HG03045 (cell line): Measurements from ENCODE around the gene RHEBL1.
A peak's percentile ranks its signal among the peaks of the same experiment; 100 is the strongest.
"Not testable (repeated sequence)": the region's sequence is repeated elsewhere in the genome, so short reads cannot be mapped to it uniquely, and the experiment has no call there.

Experiments used
- ATAC-seq: cut with Tn5 transposase; IDR thresholded peaks from one replicate; pipeline ENCODE4 v1.9.1; 2021; ENCODE audit warnings: mild to moderate bottlenecking, moderate library complexity; ENCODE audit not compliant: unreplicated experiment

Gene RHEBL1

GRCh38 chr12:49089821-49090773, 20.3 kb upstream of the RHEBL1 start:
- no peak for ATAC-seq

GRCh38 chr12:49088932-49089330, 19.2 kb upstream of the RHEBL1 start:
- ATAC-seq: no peak

DNA sequence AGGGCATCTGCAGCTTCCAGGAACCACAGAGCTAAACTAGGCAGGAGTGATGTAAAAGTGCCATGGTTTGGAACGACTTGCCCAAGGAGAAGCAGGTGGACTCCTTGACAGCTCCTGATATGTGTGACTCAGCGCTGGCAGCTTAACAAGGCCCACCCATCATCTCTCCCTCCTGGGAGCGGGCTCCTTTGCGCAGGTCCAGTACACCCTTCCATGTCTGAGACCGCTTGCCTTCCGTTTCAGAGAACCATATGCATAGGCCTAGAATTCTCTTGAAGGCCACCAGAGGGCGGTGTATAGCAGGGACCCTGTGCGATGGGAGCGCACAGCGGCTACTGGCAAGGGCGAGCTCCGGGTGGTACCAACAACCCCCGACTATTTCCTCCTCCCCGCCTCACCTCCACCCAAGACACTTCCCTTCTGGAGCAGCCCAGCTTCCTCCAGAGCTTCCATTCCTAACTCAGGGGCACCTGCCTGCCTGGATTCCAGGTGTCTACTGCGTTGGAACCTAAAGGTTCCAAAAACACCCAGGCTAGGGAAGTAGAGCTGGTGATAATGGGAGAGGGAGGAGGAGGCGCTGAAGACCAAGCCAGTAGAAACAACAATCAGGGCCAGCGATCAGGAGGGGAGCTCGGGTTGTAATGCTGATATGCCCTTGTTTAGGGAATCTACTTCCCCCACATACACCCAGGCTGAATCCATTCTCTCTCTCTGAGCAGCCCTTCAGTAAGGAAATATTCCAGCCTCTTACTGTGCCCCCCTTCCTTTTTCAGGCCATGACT, 18.6 kb upstream of the RHEBL1 start:
- peak; percentile 87 for ATAC-seq

DNA sequence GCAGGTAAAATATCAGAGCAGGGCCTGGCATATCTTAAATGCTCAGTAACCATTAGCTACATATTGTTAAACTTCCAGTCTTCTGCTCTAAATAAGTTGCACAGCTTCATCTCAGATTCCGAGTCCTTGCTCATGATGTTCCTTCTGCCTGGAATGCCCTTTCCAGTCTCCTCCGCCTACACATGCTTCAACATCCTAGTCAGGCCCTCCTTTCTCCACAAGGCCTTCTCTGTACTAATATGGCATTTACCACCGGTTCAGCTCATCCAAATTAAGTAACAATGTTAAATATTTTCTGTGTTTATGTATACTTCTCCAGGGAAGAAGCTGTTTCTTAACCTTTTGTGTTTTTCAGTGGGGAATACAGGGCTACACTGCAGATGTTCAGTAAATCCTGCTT, 16.3 kb upstream of the RHEBL1 start:
- ATAC-seq: no peak

GRCh38 chr12:49084438-49084837, 14.7 kb upstream of the RHEBL1 start:
- no peak for ATAC-seq

- no peak for ATAC-seq
Observed at GRCh38 chr12:49079793-49080192, 10.0 kb upstream of the RHEBL1 start.

GRCh38 chr12:49070971-49071370, 1.2 kb upstream of the RHEBL1 start:
- no peak for ATAC-seq

DNA sequence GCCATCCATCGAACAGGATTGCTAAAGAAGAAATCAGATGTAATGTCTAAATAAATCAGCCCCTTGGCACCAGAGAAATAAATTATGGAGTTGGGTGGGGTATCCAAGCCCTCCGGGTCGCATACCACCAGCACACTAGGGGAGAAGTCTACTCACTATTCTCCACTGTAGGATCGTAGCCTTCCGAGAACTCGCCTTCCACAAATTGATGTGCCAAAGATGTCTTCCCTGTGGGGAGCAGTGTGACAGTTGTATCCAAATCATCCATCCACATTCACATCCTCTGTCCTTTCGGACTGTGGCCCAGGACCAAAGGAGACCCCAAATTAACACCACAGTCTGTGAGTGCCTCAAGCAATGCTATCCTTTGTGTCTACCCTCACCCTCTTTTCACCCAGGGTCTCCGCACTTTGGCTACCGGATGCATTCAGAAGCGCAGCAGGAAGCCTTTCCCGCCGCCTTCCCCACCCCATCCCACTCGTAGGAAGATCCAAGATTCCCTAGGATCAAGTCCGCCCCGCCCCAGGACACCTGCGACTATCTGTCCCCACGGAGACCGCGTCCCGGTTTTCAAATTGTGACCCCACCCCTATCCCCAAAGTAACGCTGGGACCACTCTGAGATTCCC, 786 bp downstream of the RHEBL1 start:
- no peak for ATAC-seq

DNA sequence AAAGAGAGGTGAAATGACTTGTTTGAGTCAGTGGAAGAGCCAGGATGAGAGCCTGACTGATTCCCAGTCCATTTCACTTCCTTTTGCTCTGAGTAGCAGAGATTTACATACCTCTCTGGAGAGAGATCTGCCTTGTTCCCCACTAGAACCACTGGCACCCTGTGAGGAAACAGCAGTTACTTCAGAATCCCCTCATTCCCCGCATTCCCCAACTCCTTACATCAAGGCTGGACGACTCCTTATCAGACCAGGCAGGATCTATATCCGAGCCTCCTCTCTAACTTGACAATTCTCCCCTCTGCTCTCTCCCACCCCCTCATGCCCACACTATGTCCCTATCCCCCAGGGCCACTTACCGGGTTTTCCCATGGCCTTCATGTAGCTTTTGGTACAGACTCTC, 3.7 kb downstream of the RHEBL1 start:
- ATAC-seq: no peak

DNA sequence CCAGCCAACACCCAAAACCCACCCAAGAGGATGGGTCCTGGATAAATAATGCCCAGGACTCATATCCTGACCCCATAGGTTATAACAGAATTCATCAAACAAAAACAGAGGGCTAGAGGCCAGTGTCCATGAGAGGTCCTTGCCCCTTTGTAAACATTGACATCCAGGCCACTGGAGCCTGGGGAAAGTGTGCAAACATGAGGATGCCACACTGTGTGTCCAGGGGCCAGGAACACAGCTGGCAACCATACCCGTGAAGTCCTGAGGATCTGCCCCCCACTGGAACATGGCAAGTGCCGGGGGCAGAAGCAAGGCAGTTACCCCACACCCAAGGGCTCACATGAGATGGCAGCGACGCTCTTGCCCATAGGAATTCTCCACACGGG, 5.0 kb downstream of the RHEBL1 start:
- no peak for ATAC-seq

DNA sequence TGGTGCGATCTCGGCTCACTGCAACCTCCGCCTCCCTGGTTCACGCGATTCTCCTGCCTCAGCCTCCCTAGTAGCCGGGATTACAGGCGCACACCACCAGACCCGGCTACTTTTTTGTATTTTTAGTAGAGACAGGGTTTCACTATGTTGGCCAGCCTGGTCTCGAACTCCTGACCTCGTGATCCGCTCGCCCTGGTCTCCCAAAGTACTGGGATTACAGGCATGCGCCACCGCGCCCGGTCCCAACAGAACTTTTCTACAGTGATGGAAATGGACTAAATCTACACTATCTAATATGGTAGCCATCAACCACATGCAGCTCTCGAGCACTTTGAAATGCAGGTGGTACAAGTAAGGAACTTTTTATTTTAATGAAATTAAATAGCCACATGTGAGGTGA, 7.9 kb downstream of the RHEBL1 start:
- not testable (repeated sequence) for ATAC-seq

DNA sequence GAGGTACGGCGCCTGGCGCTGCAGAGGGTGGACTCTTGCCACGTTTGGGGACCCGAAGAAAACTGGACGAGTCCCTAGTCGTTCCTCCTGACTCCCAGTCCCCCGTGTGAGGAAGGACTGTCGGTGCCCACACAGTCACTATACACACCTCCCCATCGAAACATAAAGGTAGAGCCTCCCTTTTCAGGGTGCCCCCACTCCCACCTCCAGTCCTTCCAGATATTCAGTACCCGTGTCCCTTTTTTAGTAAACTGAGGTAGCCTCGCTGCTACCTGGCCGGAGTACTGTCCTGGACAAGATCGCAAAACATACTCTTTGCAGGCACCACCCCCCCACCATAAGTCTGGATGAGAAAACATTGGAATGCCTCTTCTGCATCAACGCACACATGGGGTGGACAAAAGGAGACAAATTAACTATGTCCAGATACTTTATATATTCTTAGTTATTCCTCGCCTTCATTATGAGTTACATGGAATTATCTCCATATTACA, 8.6 kb downstream of the RHEBL1 start:
- no peak for ATAC-seq

GRCh38 chr12:49060237-49061156, 9.3 kb downstream of the RHEBL1 start, which contains the start of gene KMT2D:
Gene KMT2D, minus strand, starts transcription at chr12:49060794. Its CDS starts 5,470 bp downstream, at chr12:49055324.
- ATAC-seq: peak; percentile 48

DNA sequence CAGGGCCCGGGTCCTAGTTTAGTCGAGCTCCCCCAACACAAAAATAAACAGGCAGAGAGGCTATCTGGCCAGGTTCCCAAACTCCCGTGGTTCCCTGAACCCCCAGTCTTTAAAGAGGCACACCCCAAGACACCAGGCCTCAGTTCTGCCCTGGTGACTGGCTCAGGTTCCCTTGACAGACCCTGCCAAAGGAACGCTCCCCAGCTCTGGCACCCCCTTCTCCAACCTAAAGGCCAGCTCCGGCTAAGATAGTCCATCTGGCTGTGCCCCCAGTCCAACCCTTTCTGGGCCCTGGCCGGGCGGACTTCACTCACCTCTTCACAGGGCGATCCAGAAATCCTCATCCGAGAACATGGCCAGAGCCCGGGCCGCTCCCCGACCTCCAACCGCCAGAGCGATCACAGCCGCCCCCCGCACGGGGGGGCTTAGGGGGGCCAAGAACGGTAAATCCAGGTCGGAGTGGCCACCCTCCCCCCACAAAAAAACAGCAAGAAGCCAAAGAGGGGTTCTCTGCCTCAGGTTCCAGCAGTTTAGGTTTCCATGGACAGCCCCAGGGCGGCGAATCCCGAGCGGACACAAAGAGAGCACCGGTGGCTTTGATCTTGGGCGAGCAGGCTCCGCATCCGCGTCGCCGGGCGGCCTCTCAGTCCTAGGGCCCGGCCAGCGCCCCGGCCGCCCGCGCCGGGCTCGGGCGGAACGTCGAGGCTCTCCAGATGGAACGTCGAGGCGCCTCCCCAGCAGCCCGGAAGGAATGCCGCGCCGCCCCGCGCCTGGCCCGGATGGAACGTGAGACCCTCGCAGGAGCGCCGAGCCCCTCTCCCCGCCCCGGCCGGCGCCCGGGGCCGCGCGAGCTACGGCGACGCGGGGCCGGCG, 10.2 kb downstream of the RHEBL1 start:
- peak; percentile 14 for ATAC-seq

GRCh38 chr12:49059045-49059298, 10.8 kb downstream of the RHEBL1 start:
- no peak for ATAC-seq

- no peak for ATAC-seq
Observed at GRCh38 chr12:49058366-49059044, 11.3 kb downstream of the RHEBL1 start.

DNA sequence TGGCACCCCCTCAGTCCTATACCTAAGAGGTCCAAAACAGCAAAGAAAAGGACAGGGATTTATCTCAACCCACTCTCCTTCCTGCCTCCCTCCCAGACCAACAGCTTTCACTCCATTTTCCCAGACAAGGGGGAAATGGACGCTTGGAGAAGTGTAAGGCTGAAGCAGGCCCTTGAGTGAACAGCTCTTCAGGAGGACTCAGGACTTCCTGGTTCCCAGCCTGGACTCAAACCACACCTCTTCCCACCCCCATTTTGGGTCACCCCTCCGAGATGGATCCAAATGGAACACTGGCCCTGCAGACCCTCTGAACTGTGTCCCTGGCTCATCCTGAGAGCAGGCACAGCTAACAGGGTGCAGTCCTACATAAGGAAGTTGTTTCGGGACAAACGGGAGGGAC, 11.9 kb downstream of the RHEBL1 start:
- ATAC-seq: no peak

- peak; percentile 51 for ATAC-seq
Observed at GRCh38 chr12:49055978-49056754, 13.6 kb downstream of the RHEBL1 start.
